K562 (cell line): ENCODE measurements around the gene KCND1. TPM values are rescaled to one million over a fixed set of nuclear protein-coding genes. Genes with fewer than 3 reads are reported as not detected.

Experiments
- BCOR ChIP-seq: fragments of 450-650 bp; IDR thresholded peaks from 2 replicates; pipeline ENCODE4 v1.6.1; 2016
- CBX2 ChIP-seq: fragments of 200-600 bp; sonication (generic); IDR thresholded peaks from one replicate; pipeline ENCODE4 v1.6.1; 2012; ENCODE audit warnings: mild to moderate bottlenecking, low read length, inconsistent platforms; ENCODE audit not compliant: insufficient read depth, poor library complexity, severe bottlenecking
- CHCHD3 ChIP-seq: fragments of 250-450 bp; sonication (Bioruptor Pico); IDR thresholded peaks from 2 replicates; pipeline ENCODE4 v2.1.2; 2022; ENCODE audit warnings: mild to moderate bottlenecking
- CSDE1 ChIP-seq, 2 experiments: fragments of 450-650 bp; IDR thresholded peaks; 2 replicates each; pipeline ENCODE4 v1.6.1; 2016; ENCODE audit warnings: mild to moderate bottlenecking in 1 of 2
- GATA2 ChIP-seq: sonication (generic); formaldehyde crosslinking; IDR thresholded peaks from 2 replicates; pipeline ENCODE4 v1.4.0; 2020; ENCODE audit warnings: mild to moderate bottlenecking, missing genetic modification reagents
- MIER1 ChIP-seq: fragments of 450-650 bp; IDR thresholded peaks from 2 replicates; pipeline ENCODE4 v1.6.1; 2016; ENCODE audit warnings: antibody characterized with exemption, mild to moderate bottlenecking, low read depth
- NFXL1 ChIP-seq: fragments of 450-650 bp; formaldehyde crosslinking; IDR thresholded peaks from 2 replicates; pipeline ENCODE4 v1.4.0; 2021; ENCODE audit warnings: mild to moderate bottlenecking
- PHF8 ChIP-seq: fragments of 200-600 bp; sonication (generic); IDR thresholded peaks from 2 replicates; pipeline ENCODE4 v1.6.1; 2012; ENCODE audit warnings: mixed run types, mild to moderate bottlenecking, inconsistent platforms, low read length, moderate library complexity, borderline replicate concordance
- RB1 ChIP-seq: fragments of 450-650 bp; IDR thresholded peaks from 2 replicates; pipeline ENCODE4 v1.6.1; 2017; ENCODE audit warnings: low read depth, mild to moderate bottlenecking
- SMAD2 ChIP-seq: fragments of 150-350 bp; IDR thresholded peaks from 2 replicates; pipeline ENCODE4 v1.6.1; 2014; ENCODE audit warnings: low read depth, mild to moderate bottlenecking, low read length
- TAF7 ChIP-seq: fragments of 450-650 bp; IDR thresholded peaks from 2 replicates; pipeline ENCODE4 v1.6.1; 2016; ENCODE audit warnings: missing genetic modification characterization, missing compliant biosample characterization
- ZNF165 ChIP-seq: fragments of 250-450 bp; sonication (Bioruptor Pico); IDR thresholded peaks from 2 replicates; pipeline ENCODE4 v1.4.0; 2020; ENCODE audit warnings: borderline replicate concordance
- ZNF217 ChIP-seq: sonication (generic); formaldehyde crosslinking; IDR thresholded peaks from 2 replicates; pipeline ENCODE4 v1.8.0; 2022; ENCODE audit warnings: mild to moderate bottlenecking, missing genetic modification reagents
- ZNF316 ChIP-seq: fragments of 450-650 bp; IDR thresholded peaks from 2 replicates; pipeline ENCODE4 v1.6.1; 2016
- ZNF77 ChIP-seq: fragments of 250-450 bp; sonication (Bioruptor Pico); IDR thresholded peaks from 2 replicates; pipeline ENCODE4 v1.5.0; 2020
- polyA plus RNA-seq, 8 experiments: library from polyadenylated mRNA; depleted of rRNA in 4 of 8; stranded (reverse) in 5 of 8; unstranded in 3 of 8; fragments of >200 nt; fragmentation: Nextera tagmentation in 2 of 8; fragmentation: Illumina TruSeq in 1 of 8; extraction: Ambion mirVana in 2 of 8; extraction: Trizol in 1 of 8; gene quantifications; 2 replicates each; pipeline versions ENCODE4 v1.2.1 to v1.2.3, GENCODE V29; 2011 to 2014; ENCODE audit warnings: inconsistent platforms in 1 of 8, missing spikeins in 1 of 8
- total RNA-seq, 7 experiments: library from RNA; depleted of rRNA in 6 of 7; stranded (reverse); fragments of >200 nt in 6 of 7; fragmentation: Illumina TruSeq in 2 of 7; extraction: Trizol in 2 of 7; gene quantifications; 2 replicates each; pipeline versions ENCODE4 v1.2.1 to v1.2.3, GENCODE V29; 2011 to 2021; ENCODE audit warnings: low replicate concordance in 1 of 7
- TF ChIP-seq, protein P1 (sequence below): fragments of 200-800 bp; sonication (Bioruptor generic); IDR thresholded peaks from 2 replicates; pipeline ENCODE4 v1.6.1; 2017; ENCODE audit warnings: missing genetic modification characterization, missing compliant biosample characterization
- TF ChIP-seq, protein P2 (sequence below), 2 experiments: IDR thresholded peaks; 2 replicates each; pipeline ENCODE4 v1.6.1; 2011; ENCODE audit warnings: borderline replicate concordance in 1 of 2, control low read depth in 1 of 2, low read depth in 1 of 2, low read length in 1 of 2, mild to moderate bottlenecking in 1 of 2, mixed read lengths in 1 of 2, moderate library complexity in 1 of 2; ENCODE audit not compliant: insufficient read depth in 1 of 2, insufficient read length in 1 of 2, poor library complexity in 1 of 2, severe bottlenecking in 1 of 2; ENCODE audit errors: extremely low read depth in 1 of 2
- TF ChIP-seq, protein P3 (sequence below): sonication (generic); formaldehyde crosslinking; IDR thresholded peaks from 2 replicates; pipeline ENCODE4 v1.8.0; 2022; ENCODE audit warnings: missing genetic modification reagents, mild to moderate bottlenecking, moderate library complexity, borderline replicate concordance
- TF ChIP-seq, protein P4 (sequence below): IDR thresholded peaks from 2 replicates; pipeline ENCODE4 v1.6.1; 2011; ENCODE audit not compliant: insufficient read length; ENCODE audit errors: extremely low read depth
- TF ChIP-seq, protein P5 (sequence below): fragments of 450-650 bp; IDR thresholded peaks from 2 replicates; pipeline ENCODE4 v1.6.1; 2018; ENCODE audit warnings: mild to moderate bottlenecking, low read depth; ENCODE audit not compliant: partially characterized antibody
- TF ChIP-seq, protein P6 (sequence below): fragments of 450-650 bp; IDR thresholded peaks from 2 replicates; pipeline ENCODE4 v1.7.0; 2016; ENCODE audit warnings: borderline replicate concordance

KCND1 gene
- total and polyA plus RNA-seq, 9 of the 15 experiments (the other 6 are each of a cell fraction or from before 2014, with no cell fraction given) = 0.06 to 0.83 (median 0.39) TPM; not detected in 1

DNA sequence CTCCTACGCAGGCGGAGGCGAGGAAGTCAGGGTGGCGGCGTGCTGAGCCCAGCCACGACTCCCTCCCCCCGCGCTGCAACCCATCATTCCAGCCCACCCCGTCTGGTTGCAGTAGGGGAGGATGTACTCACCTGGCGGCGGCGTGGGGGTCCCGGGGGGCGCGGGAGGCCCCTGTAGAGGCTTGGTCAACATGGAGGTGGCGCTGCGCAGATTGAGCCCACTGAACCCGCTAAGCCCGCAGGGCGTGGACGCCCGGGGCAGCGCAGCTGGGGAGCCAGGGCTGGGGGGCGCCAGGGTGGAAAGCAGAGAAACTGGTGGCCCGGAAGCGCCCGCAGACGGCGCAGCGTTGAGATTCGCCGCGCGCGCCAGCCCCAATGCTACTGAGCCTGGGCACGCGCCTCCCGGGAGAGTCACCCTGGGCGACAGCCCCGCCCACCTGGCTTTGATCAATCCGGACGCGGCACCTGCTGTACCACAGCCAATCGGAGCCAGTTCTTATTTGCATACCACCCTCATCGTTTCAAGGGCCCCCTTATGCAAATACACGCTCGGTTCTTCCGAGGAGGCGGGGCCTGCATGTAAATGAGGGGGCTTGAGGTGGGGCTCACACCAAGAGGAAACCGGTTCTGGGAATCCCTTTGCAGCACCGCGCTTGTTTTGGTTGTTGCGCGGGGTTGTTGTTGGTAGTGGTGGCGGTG, 52.9 kb downstream of the KCND1 start, which contains the start of gene PIM2 (continued):
- TF ChIP-seq, protein P1, sequence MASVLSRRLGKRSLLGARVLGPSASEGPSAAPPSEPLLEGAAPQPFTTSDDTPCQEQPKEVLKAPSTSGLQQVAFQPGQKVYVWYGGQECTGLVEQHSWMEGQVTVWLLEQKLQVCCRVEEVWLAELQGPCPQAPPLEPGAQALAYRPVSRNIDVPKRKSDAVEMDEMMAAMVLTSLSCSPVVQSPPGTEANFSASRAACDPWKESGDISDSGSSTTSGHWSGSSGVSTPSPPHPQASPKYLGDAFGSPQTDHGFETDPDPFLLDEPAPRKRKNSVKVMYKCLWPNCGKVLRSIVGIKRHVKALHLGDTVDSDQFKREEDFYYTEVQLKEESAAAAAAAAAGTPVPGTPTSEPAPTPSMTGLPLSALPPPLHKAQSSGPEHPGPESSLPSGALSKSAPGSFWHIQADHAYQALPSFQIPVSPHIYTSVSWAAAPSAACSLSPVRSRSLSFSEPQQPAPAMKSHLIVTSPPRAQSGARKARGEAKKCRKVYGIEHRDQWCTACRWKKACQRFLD (CRISPR knock-in tag) = no peak
- TF ChIP-seq CHCHD3 (CRISPR knock-in tag) (0 out of 2 replicates have a peak, but pooled peaks have one; percentile 26), CSDE1 (IDR thresholded peaks at IDR 0.05) (no peak), CBX2 (no peak), SMAD2 (no peak), PHF8 (peak; percentile 72; the same call in 1 of the 2 replicates), ZNF217 (CRISPR knock-in tag) (no peak), GATA2 (CRISPR knock-in tag) (no peak), BCOR (no peak), NFXL1 (CRISPR knock-in tag) (no peak), MIER1 (peak; percentile 70; the same call in 1 of the 2 replicates), ZNF165 (CRISPR knock-in tag) (no peak), ZNF77 (CRISPR knock-in tag) (no peak), RB1 (peak; percentile 36), ZNF316 (no peak), TAF7 (tag) (peak; percentile 88)
- TF ChIP-seq, protein P2, sequence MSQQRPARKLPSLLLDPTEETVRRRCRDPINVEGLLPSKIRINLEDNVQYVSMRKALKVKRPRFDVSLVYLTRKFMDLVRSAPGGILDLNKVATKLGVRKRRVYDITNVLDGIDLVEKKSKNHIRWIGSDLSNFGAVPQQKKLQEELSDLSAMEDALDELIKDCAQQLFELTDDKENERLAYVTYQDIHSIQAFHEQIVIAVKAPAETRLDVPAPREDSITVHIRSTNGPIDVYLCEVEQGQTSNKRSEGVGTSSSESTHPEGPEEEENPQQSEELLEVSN (IDR thresholded peaks at IDR 0.05; ENCODE audit: borderline replicate concordance in 1 of 2, extremely low read depth in 1 of 2, insufficient read depth in 1 of 2, insufficient read length in 1 of 2, low read depth in 1 of 2, low read length in 1 of 2, poor library complexity in 1 of 2, severe bottlenecking in 1 of 2) = peak in 1 of 2 experiments; percentile 39
- TF ChIP-seq, protein P3, sequence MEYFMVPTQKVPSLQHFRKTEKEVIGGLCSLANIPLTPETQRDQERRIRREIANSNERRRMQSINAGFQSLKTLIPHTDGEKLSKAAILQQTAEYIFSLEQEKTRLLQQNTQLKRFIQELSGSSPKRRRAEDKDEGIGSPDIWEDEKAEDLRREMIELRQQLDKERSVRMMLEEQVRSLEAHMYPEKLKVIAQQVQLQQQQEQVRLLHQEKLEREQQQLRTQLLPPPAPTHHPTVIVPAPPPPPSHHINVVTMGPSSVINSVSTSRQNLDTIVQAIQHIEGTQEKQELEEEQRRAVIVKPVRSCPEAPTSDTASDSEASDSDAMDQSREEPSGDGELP (CRISPR knock-in tag) = peak; percentile 63
- TF ChIP-seq, protein P4, sequence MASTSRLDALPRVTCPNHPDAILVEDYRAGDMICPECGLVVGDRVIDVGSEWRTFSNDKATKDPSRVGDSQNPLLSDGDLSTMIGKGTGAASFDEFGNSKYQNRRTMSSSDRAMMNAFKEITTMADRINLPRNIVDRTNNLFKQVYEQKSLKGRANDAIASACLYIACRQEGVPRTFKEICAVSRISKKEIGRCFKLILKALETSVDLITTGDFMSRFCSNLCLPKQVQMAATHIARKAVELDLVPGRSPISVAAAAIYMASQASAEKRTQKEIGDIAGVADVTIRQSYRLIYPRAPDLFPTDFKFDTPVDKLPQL = peak; percentile 47
- TF ChIP-seq, protein P5, sequence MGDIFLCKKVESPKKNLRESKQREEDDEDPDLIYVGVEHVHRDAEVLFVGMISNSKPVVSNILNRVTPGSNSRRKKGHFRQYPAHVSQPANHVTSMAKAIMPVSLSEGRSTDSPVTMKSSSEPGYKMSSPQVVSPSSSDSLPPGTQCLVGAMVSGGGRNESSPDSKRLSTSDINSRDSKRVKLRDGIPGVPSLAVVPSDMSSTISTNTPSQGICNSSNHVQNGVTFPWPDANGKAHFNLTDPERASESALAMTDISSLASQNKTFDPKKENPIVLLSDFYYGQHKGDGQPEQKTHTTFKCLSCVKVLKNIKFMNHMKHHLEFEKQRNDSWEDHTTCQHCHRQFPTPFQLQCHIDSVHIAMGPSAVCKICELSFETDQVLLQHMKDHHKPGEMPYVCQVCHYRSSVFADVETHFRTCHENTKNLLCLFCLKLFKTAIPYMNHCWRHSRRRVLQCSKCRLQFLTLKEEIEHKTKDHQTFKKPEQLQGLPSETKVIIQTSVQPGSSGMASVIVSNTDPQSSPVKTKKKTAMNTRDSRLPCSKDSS = no peak
- TF ChIP-seq, protein P6, sequence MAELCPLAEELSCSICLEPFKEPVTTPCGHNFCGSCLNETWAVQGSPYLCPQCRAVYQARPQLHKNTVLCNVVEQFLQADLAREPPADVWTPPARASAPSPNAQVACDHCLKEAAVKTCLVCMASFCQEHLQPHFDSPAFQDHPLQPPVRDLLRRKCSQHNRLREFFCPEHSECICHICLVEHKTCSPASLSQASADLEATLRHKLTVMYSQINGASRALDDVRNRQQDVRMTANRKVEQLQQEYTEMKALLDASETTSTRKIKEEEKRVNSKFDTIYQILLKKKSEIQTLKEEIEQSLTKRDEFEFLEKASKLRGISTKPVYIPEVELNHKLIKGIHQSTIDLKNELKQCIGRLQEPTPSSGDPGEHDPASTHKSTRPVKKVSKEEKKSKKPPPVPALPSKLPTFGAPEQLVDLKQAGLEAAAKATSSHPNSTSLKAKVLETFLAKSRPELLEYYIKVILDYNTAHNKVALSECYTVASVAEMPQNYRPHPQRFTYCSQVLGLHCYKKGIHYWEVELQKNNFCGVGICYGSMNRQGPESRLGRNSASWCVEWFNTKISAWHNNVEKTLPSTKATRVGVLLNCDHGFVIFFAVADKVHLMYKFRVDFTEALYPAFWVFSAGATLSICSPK = no peak
